VCaP (cell line): ENCODE results near the gene BLOC1S4.

ENCODE experiments used
- H3K27ac ChIP-seq: fragments of 450-650 bp; 2 replicates; pipeline ENCODE4 v1.5.1; 2017
- TF ChIP-seq, protein P1 (sequence below): fragments of 450-650 bp; conservative IDR thresholded peaks from 2 replicates; pipeline ENCODE4 v1.5.1; 2017; ENCODE audit warnings: mild to moderate bottlenecking, moderate library complexity

The BLOC1S4 gene

DNA sequence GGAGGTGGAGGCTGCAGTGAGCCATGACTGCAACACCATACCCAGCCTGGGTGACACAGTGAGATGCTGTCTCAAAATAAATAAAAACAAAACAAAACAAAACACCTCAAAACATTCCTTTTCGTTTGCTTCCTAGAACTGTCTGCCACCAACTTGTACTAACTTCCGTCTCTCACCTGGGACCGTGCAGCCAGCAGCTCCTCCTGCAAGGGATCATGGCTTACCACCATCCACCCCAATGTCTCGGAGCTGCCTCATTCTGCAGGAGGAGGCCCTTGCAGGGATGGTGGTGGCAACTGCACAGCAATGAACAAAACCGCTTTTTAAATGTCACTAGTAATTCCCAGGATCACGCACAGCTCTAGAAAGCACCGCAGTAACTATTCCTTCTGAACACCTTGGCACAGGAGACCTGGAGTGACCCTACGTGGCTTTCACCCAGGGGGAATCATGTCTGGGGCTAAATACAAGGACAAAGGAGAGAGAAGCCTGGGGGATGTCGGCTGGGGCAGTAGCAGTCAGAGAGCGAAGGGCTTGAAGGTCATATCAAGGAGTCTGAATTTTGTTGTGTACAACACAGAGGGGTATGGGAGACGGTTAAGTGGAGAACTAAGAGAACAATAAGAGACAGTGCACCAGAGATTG lies 49.1 kb downstream of the BLOC1S4 start:
- H3K27ac ChIP-seq = no peak overlapping the region
- TF ChIP-seq, protein P1, sequence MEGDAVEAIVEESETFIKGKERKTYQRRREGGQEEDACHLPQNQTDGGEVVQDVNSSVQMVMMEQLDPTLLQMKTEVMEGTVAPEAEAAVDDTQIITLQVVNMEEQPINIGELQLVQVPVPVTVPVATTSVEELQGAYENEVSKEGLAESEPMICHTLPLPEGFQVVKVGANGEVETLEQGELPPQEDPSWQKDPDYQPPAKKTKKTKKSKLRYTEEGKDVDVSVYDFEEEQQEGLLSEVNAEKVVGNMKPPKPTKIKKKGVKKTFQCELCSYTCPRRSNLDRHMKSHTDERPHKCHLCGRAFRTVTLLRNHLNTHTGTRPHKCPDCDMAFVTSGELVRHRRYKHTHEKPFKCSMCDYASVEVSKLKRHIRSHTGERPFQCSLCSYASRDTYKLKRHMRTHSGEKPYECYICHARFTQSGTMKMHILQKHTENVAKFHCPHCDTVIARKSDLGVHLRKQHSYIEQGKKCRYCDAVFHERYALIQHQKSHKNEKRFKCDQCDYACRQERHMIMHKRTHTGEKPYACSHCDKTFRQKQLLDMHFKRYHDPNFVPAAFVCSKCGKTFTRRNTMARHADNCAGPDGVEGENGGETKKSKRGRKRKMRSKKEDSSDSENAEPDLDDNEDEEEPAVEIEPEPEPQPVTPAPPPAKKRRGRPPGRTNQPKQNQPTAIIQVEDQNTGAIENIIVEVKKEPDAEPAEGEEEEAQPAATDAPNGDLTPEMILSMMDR = no peak

GRCh38 chr4:6765703-6766102 lies 49.7 kb downstream of the BLOC1S4 start:
- TF ChIP-seq, protein P1 = no peak
- H3K27ac ChIP-seq = no peak overlapping the region
